GM19025 (cell line): Measurements from ENCODE around the gene DNAH14.
A peak's percentile ranks its signal among the peaks of the same experiment; 100 is the strongest.

Experiments used
- ATAC-seq: cut with Tn5 transposase; IDR thresholded peaks from one replicate; pipeline ENCODE4 v1.9.1; 2021; ENCODE audit warnings: mild to moderate bottlenecking, low read depth, moderate library complexity; ENCODE audit not compliant: unreplicated experiment

Gene DNAH14

GRCh38 chr1:225422795-225423517, 493.5 kb downstream of the DNAH14 start:
- no peak for ATAC-seq

- no peak for ATAC-seq
These were observed 494.0 kb downstream of the DNAH14 start for GRCh38 chr1:225423518-225423855.

GRCh38 chr1:225424562-225425200, 495.2 kb downstream of the DNAH14 start:
- no peak for ATAC-seq

GRCh38 chr1:225425201-225425786, 495.8 kb downstream of the DNAH14 start:
- no peak for ATAC-seq

- ATAC-seq: no peak
These were observed 497.1 kb downstream of the DNAH14 start for GRCh38 chr1:225426395-225427234.

- ATAC-seq: peak; percentile 29
These were observed 498.0 kb downstream of the DNAH14 start, which contains the start of gene LBR for GRCh38 chr1:225427235-225428067. Gene LBR, minus strand, starts transcription at chr1:225428038. Its CDS starts 3,963 bp downstream, at chr1:225424075.

GRCh38 chr1:225428068-225428880, 498.8 kb downstream of the DNAH14 start:
- ATAC-seq: peak; percentile 92

- no peak for ATAC-seq
These were observed 499.5 kb downstream of the DNAH14 start for GRCh38 chr1:225428881-225429455.

GRCh38 chr1:225430301-225430700, 500.8 kb downstream of the DNAH14 start:
- no peak for ATAC-seq

- no peak for ATAC-seq
These were observed 501.8 kb downstream of the DNAH14 start for GRCh38 chr1:225431081-225431863.

- no peak for ATAC-seq
These were observed 504.6 kb downstream of the DNAH14 start for GRCh38 chr1:225434046-225434445.

- no peak for ATAC-seq
These were observed 505.6 kb downstream of the DNAH14 start for GRCh38 chr1:225435076-225435475.

- peak; percentile 22 for ATAC-seq
These were observed 506.0 kb downstream of the DNAH14 start for GRCh38 chr1:225435487-225435886.

- ATAC-seq: peak; percentile 69
These were observed 506.5 kb downstream of the DNAH14 start for GRCh38 chr1:225435957-225436392.

GRCh38 chr1:225437710-225438437, 508.4 kb downstream of the DNAH14 start:
- ATAC-seq: no peak

GRCh38 chr1:225440380-225441221, 511.1 kb downstream of the DNAH14 start:
- no peak for ATAC-seq
